WERI-Rb-1 (cell line): ENCODE measurements around the gene HOXD9.

Experiments used
- DNase-seq: peaks from one replicate; pipeline ENCODE4 v3.0.0-alpha.2; 2020
- H3K27ac ChIP-seq: fragments of 250-450 bp; sonication (Bioruptor Pico); 2 replicates; pipeline ENCODE4 v1.5.1; 2020; ENCODE audit warnings: mild to moderate bottlenecking, moderate library complexity
- H3K27me3 ChIP-seq: fragments of 250-450 bp; sonication (Bioruptor Pico); 2 replicates; pipeline ENCODE4 v1.5.1; 2021; ENCODE audit warnings: mild to moderate bottlenecking, low read depth, moderate library complexity; ENCODE audit not compliant: insufficient read depth, severe bottlenecking
- H3K36me3 ChIP-seq: fragments of 250-450 bp; sonication (Bioruptor Pico); 2 replicates; pipeline ENCODE4 v1.5.1; 2020; ENCODE audit warnings: mild to moderate bottlenecking, moderate library complexity
- H3K4me3 ChIP-seq: 2 replicates; pipeline ENCODE4 v1.5.1; 2011; ENCODE audit warnings: low read depth, mild to moderate bottlenecking, control low read depth, low read length
- H3K9me3 ChIP-seq: fragments of 250-450 bp; sonication (Bioruptor Pico); 2 replicates; pipeline ENCODE4 v1.5.1; 2021; ENCODE audit warnings: mild to moderate bottlenecking, moderate library complexity; ENCODE audit not compliant: severe bottlenecking
- CTCF ChIP-seq: IDR thresholded peaks from 2 replicates; pipeline ENCODE4 v1.5.1; 2011; ENCODE audit warnings: low read depth, mild to moderate bottlenecking, control low read depth, inconsistent platforms, low read length

HOXD9 gene

GRCh38 chr2:176096986-176097819 is 25.3 kb upstream of the HOXD9 start:
- TF ChIP-seq CTCF = peak; percentile 94
- DNase-seq = peak; percentile 77
- no peaks in the 10 kb centered on the region for H3K36me3 ChIP-seq
- H3K9me3 ChIP-seq = peaks cover 11% of the 10 kb centered on the region
- H3K27me3 ChIP-seq = peaks cover 97% of the 10 kb centered on the region
- H3K27ac ChIP-seq = no peak overlapping the region
- H3K4me3 ChIP-seq = peak overlapping the region; percentile 43

DNA sequence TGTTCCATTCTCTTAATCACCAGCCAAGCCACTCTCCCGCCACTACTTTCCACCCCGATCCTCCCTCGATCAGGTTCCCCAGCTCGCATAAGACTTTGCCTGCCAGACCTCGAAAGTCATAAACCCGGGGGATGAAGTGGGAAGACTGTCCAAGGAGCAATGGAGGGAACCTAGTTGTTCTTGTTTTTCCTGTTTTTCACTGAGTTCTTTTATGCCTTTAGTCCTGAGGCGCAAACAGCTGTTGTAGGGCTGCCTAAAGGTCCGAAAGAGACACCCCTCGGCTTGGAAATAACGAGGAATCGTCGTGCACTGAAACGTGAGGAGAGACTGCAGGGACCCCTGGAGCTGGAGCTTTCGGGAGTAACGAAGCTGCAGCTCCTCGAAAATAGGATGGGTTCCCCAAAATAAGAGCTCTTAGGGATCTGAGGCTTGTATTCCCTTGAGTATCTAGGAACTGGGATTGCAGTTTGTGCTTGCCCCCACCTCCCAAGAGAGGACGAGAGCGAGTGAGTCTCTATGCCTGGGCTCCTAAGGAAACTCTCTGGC is 24.6 kb upstream of the HOXD9 start:
- H3K9me3 ChIP-seq = peaks cover 11% of the 10 kb centered on the region
- no peak for TF ChIP-seq CTCF
- H3K27me3 ChIP-seq = peaks cover 100% of the 10 kb centered on the region
- H3K36me3 ChIP-seq = no peaks in the 10 kb centered on the region
- no peak overlapping the region for H3K27ac ChIP-seq
- H3K4me3 ChIP-seq = peak overlapping the region; percentile 9; the same call in 1 of the 2 replicates
- no peak for DNase-seq

DNA sequence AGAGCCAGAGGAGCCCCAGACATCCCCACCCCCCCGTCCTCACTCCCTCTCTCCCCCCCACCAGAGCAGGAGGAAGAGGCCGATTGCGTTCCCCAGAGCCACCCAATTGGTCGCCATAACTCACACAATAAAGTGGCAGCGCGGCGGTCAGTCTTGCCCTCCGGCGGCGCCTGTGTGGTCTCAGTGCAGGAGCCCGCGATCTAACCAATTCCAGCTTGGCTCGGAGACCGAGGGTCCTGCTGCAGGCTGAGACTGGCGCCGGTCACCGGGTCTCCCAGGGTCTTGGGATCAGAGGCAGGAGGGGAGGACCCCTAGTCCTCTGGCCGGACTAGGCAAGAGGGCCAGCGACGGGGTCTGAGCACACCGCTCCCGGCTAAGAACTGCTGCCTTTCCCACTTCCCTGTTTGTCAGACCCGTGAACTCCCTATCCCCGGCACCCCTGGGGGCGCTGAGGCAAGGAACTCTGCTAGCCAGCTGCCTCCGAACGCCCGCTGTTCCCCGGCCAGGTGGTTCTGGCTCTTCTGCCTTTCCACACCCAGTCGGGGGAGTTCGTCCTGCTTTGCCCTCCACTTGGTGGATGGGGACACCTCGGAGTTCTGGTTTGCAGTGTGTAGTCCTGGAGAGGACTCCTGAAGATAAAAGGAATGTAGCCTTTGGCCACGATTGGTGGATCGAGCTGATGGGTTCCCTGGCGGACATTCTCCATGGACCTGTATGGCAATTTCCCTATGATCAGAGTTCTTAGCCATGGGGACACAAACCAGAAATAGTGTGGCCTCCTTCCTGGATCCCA is 24.0 kb upstream of the HOXD9 start:
- Histone ChIP-seq H3K27ac (no peak overlapping the region), H3K4me3 (peak overlapping the region; percentile 9; the same call in 1 of the 2 replicates), H3K27me3 (peaks cover 100% of the 10 kb centered on the region), H3K9me3 (peaks cover 11% of the 10 kb centered on the region), H3K36me3 (no peaks in the 10 kb centered on the region)
- no peak for TF ChIP-seq CTCF
- DNase-seq = no peak

DNA sequence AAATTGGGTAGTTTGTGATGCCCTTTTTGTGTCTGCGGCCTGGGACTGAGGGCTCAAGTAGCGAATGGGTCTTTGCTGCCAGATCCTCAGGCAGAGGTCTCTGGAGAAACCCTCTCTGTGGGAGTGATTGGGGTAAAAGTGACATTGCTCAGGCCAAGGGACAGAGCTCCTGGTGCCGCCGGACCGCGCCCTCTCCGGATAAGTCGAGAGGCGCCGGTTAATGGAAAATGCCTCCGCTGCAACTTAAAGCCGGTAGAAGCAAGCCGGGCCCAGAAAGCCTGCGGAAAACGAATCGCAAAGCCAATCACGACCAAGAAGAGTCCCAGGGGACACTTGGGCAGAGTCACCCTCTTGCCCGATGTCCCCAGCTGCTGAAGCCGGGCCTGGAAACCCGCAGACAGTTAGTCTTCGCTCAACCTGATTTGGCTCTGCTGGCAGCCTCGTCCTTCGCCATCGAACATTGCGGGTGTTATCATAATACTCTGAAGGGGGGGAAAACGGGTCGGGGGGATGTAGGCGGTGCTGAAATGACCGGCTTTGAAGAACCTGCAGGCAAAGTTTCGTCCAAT is 23.3 kb upstream of the HOXD9 start:
- TF ChIP-seq CTCF = no peak
- Histone ChIP-seq H3K4me3 (no peak overlapping the region), H3K9me3 (peaks cover 11% of the 10 kb centered on the region), H3K27ac (no peak overlapping the region), H3K27me3 (peaks cover 100% of the 10 kb centered on the region), H3K36me3 (no peaks in the 10 kb centered on the region)
- DNase-seq = no peak

DNA sequence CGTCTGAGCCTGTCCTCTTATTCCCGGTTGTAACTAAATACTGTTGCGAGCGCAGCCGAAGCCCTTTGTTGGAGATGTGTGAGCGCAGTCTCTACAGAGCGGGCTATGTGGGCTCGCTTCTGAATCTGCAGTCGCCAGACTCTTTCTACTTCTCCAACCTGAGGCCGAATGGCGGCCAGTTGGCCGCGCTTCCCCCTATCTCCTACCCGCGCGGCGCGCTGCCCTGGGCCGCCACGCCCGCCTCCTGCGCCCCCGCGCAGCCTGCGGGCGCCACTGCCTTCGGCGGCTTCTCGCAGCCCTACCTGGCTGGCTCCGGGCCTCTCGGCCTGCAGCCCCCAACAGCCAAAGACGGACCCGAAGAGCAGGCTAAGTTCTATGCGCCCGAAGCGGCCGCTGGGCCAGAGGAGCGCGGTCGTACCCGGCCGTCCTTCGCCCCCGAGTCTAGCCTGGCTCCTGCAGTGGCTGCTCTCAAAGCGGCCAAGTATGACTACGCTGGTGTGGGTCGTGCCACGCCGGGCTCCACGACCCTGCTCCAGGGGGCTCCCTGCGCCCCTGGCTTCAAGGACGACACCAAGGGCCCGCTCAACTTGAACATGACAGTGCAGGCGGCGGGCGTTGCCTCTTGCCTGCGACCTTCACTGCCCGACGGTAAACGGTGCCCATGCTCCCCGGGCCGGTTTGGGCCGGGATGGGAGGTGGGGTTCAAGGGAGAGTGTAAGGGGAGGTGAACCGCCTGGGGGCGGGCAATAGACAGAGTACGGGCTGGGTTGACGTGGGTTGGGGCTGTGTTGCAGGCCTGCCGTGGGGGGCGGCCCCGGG is 22.6 kb upstream of the HOXD9 start, which contains the start of gene HOXD12:
TSS of gene HOXD12 (plus strand) at position 68 of the 819 bp plus-strand sequence. CDS start at position 75, 7 bp downstream.
- TF ChIP-seq CTCF = no peak
- Histone ChIP-seq H3K4me3 (no peak within 1 kb of the TSS), H3K27me3 (peaks cover 100% of the 10 kb centered on the region), H3K36me3 (no peaks in the 10 kb centered on the region), H3K27ac (no peak within 1 kb of the TSS), H3K9me3 (peaks cover 11% of the 10 kb centered on the region)
- DNase-seq = no peak
